VCaP (cell line): ENCODE data around the gene TMEM135.

Source experiments
- H3K27ac ChIP-seq: fragments of 450-650 bp; 2 replicates; pipeline ENCODE4 v1.5.1; 2017
- CTCF ChIP-seq: fragments of 450-650 bp; conservative IDR thresholded peaks from 2 replicates; pipeline ENCODE4 v1.5.1; 2017; ENCODE audit warnings: mild to moderate bottlenecking, moderate library complexity

TMEM135 gene

GRCh38 chr11:86999388-86999787 lies 38.3 kb upstream of the TMEM135 start:
- no peak for TF ChIP-seq CTCF
- H3K27ac ChIP-seq, result peak overlapping the region; percentile 99

GRCh38 chr11:86999859-87000753 lies 37.6 kb upstream of the TMEM135 start:
- peak overlapping the region; percentile 99 for H3K27ac ChIP-seq
- no peak for TF ChIP-seq CTCF

GRCh38 chr11:87002918-87003317 lies 34.8 kb upstream of the TMEM135 start:
- H3K27ac ChIP-seq, result peak overlapping the region; percentile 99; the same call in 1 of the 2 replicates
- no peak for TF ChIP-seq CTCF

- peak overlapping the region; percentile 99 for H3K27ac ChIP-seq
Observed at GRCh38 chr11:87004281-87004680, 33.5 kb upstream of the TMEM135 start.

GRCh38 chr11:87005569-87005921 lies 32.2 kb upstream of the TMEM135 start:
- TF ChIP-seq CTCF, result no peak
- peak overlapping the region; percentile 99 for H3K27ac ChIP-seq

- H3K27ac ChIP-seq, result peak overlapping the region; percentile 99
- no peak for TF ChIP-seq CTCF
Observed at GRCh38 chr11:87006035-87006434, 31.7 kb upstream of the TMEM135 start.

- H3K27ac ChIP-seq, result peak overlapping the region; percentile 99; the same call in 1 of the 2 replicates
- no peak for TF ChIP-seq CTCF
Observed at GRCh38 chr11:87007963-87008362, 29.8 kb upstream of the TMEM135 start.

- no peak for TF ChIP-seq CTCF
Observed at GRCh38 chr11:87012089-87012488, 25.6 kb upstream of the TMEM135 start.

More at GRCh38 chr11:87012089-87012488, 25.6 kb upstream of the TMEM135 start:
- no peak overlapping the region for H3K27ac ChIP-seq
